ENCODE measurements around the gene SARS1. TPM values are rescaled to one million over a fixed set of nuclear protein-coding genes. Genes with fewer than 3 reads are reported as not detected.

Gene SARS1
- total RNA-seq, 1 donor from 2014 or later = 348 TPM

DNA sequence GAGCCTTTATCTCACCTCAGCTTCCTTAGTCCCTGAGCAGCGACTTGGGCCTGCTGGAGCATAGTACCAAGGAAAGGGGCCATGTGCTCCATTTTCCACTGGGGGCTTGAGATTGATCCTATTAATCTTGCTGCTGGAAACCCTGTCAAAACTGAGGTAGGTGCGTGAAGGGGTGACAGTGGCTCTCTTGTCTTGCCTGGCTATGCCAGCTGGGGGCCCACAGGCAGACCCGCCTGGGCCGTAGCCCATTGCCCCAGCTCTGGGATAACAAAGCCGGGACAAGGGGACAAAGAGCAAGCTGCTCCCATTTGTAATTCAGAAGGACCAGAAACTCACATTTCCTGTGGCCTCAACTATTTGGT, 25.3 kb downstream of the SARS1 start:
- Mint-ChIP-seq H3K9me3 (ENCODE audit: low read depth) (no peaks in the 10 kb centered on the region), H3K4me1 (ENCODE audit: low read depth) (peaks cover 39% of the 10 kb centered on the region), H3K36me3 (ENCODE audit: low read depth) (peaks cover 37% of the 10 kb centered on the region), H3K4me3 (ENCODE audit: unreplicated experiment) (no peak overlapping the region), H3K27me3 (ENCODE audit: low read depth) (no peaks in the 10 kb centered on the region), H3K27ac (ENCODE audit: unreplicated experiment) (no peak overlapping the region)
- DNase-seq (ENCODE audit: low spot score) = no peak
- TF ChIP-seq, protein P1, sequence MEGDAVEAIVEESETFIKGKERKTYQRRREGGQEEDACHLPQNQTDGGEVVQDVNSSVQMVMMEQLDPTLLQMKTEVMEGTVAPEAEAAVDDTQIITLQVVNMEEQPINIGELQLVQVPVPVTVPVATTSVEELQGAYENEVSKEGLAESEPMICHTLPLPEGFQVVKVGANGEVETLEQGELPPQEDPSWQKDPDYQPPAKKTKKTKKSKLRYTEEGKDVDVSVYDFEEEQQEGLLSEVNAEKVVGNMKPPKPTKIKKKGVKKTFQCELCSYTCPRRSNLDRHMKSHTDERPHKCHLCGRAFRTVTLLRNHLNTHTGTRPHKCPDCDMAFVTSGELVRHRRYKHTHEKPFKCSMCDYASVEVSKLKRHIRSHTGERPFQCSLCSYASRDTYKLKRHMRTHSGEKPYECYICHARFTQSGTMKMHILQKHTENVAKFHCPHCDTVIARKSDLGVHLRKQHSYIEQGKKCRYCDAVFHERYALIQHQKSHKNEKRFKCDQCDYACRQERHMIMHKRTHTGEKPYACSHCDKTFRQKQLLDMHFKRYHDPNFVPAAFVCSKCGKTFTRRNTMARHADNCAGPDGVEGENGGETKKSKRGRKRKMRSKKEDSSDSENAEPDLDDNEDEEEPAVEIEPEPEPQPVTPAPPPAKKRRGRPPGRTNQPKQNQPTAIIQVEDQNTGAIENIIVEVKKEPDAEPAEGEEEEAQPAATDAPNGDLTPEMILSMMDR (IDR thresholded peaks at IDR 0.05) = no peak

DNA sequence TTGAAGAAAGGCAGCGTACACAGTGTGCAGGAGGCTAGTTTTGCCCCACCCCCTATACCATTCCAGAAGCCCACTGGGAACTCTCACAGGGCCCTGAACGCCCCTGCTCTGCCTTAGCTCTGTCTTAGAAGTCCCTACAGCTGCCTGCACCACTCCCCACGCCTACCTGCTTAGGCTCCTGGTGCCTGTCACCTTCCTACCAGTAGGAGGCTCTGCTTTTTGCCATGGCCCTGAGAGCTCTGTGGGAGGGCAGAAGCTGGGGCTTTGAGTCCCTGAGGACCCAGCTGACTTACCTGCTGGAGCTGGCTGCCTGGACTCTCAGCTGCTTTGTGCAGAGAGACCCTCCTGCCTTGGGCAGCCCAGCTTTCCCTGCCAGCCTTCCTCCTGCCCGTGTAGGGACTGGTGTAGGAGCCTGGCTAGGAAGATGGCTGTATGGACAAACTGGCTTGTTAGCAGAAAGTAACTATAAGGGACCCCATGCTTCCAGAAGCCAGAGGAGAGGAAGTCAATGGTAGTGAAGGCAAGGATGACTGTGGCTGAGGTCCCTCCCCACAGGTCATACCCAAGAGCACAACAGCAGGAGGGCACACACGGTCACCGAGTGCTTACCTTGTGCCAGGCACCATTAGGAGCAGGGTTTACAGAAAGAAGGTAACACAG, 25.8 kb downstream of the SARS1 start:
- peaks cover 34% of the 10 kb centered on the region for H3K36me3 Mint-ChIP-seq (ENCODE audit: low read depth)
- TF ChIP-seq, protein P1 (IDR thresholded peaks at IDR 0.05) = peak; percentile 73
- H3K9me3 Mint-ChIP-seq (ENCODE audit: low read depth) = no peaks in the 10 kb centered on the region
- no peak overlapping the region for H3K4me3 Mint-ChIP-seq (ENCODE audit: unreplicated experiment)
- H3K4me1 Mint-ChIP-seq (ENCODE audit: low read depth) = peaks cover 39% of the 10 kb centered on the region
- DNase-seq (ENCODE audit: low spot score) = no peak
- peak overlapping the region; percentile 45 for H3K27ac Mint-ChIP-seq (ENCODE audit: unreplicated experiment)
- no peaks in the 10 kb centered on the region for H3K27me3 Mint-ChIP-seq (ENCODE audit: low read depth)

DNA sequence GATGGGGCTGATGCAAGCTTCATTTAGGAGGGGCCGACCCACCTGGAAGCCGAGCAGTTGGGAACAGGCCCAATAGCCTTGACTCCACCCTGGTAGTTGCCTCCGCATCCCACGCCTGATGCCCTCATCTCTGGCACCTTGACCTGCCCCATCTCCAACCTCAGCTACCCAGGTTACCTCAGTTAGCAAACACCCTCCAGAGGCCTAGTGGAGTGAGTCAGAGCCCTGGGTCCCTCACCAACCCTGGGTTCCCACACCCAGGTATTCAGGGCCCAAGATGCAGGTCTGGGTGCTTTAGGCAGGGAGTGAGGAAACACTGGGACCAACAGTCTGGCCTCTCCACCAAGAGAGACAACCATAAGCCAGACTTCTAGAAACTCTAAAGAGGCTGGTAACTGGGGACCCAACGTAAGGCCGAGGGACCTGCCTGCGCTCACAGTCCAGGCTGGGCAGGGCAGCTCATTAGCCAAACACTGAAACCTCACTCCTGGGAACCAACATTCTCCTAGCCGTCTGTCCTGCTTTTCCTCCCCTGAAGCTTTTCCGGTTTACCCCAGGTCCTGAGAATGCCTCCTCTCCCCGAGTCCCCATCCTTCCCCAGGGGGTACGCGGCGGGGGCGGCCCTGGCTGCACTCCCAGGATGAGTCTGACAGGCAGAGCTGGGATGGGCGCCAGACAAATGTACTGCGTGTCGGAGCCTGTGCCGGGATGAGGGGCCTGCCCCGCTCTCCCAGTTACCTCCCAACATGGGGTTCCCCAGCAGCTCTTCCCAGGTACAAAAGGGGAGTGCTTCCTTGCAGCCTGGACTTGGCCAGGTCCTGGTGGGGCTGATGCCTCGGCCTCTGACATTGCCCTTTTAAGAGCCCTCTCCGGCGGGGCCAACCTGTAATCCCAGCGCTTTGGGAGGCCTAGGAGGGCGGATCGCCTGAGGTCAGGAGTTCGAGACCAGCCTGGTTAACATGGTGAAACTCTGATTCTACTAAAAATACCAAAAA, 26.7 kb downstream of the SARS1 start:
- DNase-seq (ENCODE audit: low spot score) = no peak
- no peaks in the 10 kb centered on the region for H3K27me3 Mint-ChIP-seq (ENCODE audit: low read depth)
- H3K27ac Mint-ChIP-seq (ENCODE audit: unreplicated experiment) = peak overlapping the region; percentile 54
- peaks cover 27% of the 10 kb centered on the region for H3K36me3 Mint-ChIP-seq (ENCODE audit: low read depth)
- H3K4me3 Mint-ChIP-seq (ENCODE audit: unreplicated experiment) = no peak overlapping the region
- TF ChIP-seq, protein P1 (IDR thresholded peaks at IDR 0.05) = no peak
- peaks cover 39% of the 10 kb centered on the region for H3K4me1 Mint-ChIP-seq (ENCODE audit: low read depth)
- no peaks in the 10 kb centered on the region for H3K9me3 Mint-ChIP-seq (ENCODE audit: low read depth)

DNA sequence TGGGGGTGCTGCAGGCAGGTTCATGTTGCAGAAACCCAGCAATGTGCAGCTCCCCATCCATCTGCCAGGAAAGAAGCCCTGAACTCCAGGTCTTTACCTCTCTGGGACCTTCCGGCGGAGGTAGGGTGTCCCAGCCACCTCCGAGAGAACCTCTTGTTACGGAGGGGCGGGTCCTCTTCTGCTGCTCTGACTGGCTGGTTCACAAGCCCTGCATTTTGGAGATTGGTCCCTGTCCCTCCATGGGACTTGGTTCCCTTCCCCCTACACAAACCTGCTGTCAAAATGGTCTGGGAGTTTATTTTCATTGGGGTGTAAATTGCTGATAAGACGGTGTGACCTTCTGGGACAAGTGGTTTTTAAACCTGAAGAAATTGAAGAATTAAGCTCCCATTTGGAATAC, 27.6 kb downstream of the SARS1 start:
- Mint-ChIP-seq H3K36me3 (ENCODE audit: low read depth) (peaks cover 21% of the 10 kb centered on the region), H3K27ac (ENCODE audit: unreplicated experiment) (peak overlapping the region; percentile 72), H3K4me1 (ENCODE audit: low read depth) (peaks cover 39% of the 10 kb centered on the region), H3K27me3 (ENCODE audit: low read depth) (no peaks in the 10 kb centered on the region), H3K4me3 (ENCODE audit: unreplicated experiment) (no peak overlapping the region), H3K9me3 (ENCODE audit: low read depth) (no peaks in the 10 kb centered on the region)
- TF ChIP-seq, protein P1 (IDR thresholded peaks at IDR 0.05) = no peak
- no peak for DNase-seq (ENCODE audit: low spot score)

DNA sequence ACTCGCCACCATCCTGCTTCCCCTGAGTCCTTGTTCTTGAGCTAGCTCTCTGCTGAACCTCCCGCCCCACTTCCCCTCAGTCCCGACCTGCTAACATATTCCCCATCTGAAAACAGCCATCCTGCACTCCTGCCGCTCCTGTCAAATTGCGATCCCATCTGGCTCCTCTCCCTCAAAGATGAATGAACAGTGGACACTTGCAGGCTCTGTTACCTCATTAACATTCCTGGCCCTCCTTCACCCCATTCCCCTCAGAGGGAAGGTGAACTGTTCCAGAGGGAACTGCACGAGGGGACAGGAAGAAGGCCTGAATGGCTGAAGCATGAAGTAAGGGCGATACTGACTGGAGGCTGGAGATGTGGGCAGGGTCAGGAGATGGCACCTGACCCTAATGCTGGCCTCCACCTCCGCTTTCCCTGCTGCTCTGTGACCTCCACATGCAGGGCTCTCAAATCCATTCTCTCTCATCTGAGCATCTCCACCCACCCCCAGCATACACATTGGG, 28.2 kb downstream of the SARS1 start:
- H3K27ac Mint-ChIP-seq (ENCODE audit: unreplicated experiment) = peak overlapping the region; percentile 72
- TF ChIP-seq, protein P1 (IDR thresholded peaks at IDR 0.05) = no peak
- no peaks in the 10 kb centered on the region for H3K9me3 Mint-ChIP-seq (ENCODE audit: low read depth)
- no peak overlapping the region for H3K4me3 Mint-ChIP-seq (ENCODE audit: unreplicated experiment)
- H3K4me1 Mint-ChIP-seq (ENCODE audit: low read depth) = peaks cover 43% of the 10 kb centered on the region
- DNase-seq (ENCODE audit: low spot score) = no peak
- no peaks in the 10 kb centered on the region for H3K27me3 Mint-ChIP-seq (ENCODE audit: low read depth)
- H3K36me3 Mint-ChIP-seq (ENCODE audit: low read depth) = peaks cover 18% of the 10 kb centered on the region

Data from chondrocyte (in vitro differentiated cells).